Raji (cell line): ENCODE measurements around the gene PRKCZ.

ENCODE experiments used
- POLR2A ChIP-seq: IDR thresholded peaks from 2 replicates; pipeline ENCODE4 v1.6.1; 2011; ENCODE audit warnings: low read depth, low read length, control low read depth; ENCODE audit not compliant: insufficient read depth

PRKCZ gene

DNA sequence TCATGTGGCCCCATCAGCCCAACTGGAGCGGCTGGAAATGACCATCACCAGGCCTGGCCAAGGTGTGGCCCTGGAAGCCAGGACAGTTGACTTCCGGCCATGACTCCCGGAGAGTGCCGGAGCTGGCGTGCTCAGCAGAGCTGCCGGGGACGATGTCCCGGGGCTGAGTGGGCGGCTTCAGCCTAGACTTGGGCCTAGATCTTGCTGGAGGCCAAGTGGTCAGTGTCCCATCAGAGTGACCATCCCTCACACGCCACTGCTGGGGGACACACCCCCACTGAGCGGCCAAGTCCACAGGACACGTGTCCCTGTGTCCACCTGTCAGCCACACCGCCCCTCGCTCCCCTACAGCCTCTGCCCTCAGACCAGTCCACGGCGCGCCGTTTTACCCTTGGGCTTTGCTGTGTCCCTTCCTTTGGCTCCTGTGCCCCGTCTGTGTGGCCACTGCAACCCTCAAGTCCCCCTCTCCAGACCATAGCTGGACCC, 140.3 kb downstream of the PRKCZ start:
- TF ChIP-seq POLR2A, result no peak

DNA sequence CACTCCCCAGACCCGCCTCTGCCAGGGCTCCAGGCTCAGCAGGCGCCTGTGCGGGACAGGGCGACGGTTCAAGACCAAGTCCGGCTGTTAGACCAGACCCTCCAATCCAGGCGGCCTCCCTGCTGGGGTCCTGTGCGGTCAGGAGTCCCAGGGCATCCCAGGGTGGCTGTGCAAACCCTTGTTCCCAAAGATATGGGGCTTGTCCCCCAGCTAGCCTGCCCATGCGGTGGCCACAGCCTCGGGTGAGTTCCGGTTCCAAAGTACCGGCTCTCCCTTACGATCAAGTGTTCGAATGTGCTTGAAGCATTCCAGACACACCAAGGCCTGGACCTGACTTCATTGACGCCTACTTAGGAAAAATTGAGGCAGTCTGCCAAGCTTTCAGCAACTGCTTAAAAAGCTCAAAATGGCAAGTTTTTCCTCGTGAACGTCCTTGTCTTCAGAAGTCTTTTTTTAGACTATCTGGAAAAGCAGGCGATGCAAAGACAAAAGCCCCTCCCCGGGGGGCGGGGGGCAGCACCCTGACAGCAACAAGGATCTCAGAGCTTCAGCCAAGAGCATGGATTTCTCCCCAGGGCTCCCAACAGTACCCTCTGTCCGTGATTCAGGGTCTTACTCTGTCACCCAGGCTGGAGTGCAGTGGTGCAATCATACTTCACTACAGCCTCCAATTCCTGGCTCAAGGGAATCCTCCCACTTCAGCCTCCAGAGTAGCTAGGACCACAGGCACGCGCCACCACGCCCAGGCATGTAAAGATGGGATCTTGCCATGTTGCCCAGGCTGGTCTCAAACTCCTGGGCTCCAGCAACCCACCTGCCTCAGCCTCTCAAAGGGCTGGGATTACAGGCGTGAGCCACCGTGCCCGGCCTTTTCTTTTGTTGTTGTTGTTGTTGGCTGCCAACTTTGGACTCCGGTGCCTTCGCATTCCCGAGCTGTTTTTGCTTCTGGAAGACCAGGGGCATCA, 142.1 kb downstream of the PRKCZ start:
- no peak for TF ChIP-seq POLR2A

DNA sequence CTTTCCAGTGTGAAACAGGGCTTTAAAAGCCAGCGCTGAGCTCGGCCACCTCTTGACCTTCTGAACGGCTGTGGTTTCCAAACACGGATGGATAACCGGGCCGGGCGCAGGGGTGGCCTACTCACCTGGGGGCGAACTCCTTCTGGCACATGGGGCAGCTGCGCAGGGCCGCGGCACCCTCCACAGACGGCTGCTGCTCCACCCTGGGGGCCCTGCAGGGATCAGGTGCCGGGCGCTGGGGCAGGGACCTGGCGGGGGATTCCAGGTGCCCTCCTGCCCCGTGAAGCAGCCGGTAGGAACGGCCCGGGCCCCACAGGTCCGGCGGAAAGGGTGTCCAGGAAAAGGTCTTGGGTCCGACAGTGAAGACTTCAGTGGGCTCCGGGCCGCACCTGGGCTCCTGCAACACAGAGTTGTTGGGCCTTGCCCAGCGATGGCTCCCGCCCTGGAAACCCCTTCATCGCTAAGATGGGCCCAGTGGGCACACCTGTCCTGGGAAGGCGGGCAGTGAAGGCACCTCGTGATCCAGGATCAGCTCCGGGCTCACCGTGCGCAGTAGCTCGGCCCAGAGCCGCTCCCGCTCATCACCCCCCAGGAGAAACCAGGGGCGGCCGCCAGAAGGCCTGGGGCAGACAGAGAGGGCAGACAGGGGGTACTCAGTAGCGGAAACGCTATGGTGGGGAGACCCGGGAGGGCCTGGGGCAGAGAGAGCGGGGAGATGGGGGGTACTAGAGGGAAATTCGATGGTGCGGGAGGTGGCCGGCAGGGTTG, 143.5 kb downstream of the PRKCZ start:
- TF ChIP-seq POLR2A, result no peak

- TF ChIP-seq POLR2A, result peak; percentile 63
Measured at GRCh38 chr1:2194319-2194897, 144.2 kb downstream of the PRKCZ start, which contains the start of gene FAAP20. Gene FAAP20, minus strand, starts transcription at chr1:2194772. Its CDS starts 23 bp downstream, at chr1:2194749.

DNA sequence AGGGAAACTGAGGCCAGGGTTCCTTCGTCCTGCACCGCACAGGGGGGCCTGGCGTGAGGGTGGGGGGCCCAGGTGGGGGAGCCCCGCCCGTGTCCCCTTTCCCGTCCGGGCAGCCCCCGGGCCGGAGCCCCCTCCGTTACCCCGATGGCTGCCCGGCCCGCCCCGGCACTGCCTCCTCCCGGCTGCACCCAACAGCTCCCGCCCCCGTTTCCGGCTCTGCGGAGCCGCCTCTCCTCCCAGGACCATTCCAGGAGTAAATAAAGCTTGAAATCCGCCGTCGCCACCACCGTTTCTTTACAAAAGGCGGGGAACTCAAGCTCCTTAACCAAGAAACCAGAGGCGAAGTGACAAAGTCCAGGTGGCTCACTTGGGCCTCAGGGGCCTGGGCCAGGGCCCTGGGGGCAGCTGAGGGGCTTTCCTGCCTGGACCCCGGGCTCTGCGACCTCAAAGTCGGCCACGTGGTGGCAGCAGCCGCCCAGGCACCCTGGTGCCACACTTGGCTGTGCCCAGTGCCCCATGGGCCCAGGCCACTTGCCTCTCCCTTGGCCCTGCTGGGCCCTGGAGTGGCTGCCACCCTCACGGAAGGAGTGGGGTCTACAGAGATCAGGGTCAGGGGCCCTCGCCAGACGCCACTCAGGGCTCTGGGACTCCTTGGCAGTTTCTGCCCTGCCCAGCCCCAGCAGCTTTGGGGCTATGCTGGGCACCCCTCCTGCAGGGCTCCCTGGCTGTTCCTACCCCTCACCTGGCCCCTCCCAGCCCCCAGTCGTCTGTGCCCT, 144.9 kb downstream of the PRKCZ start:
- peak; percentile 32; the same call in 1 of the 2 replicates for TF ChIP-seq POLR2A

- TF ChIP-seq POLR2A, result no peak
Measured at GRCh38 chr1:2195785-2196184, 145.6 kb downstream of the PRKCZ start.

DNA sequence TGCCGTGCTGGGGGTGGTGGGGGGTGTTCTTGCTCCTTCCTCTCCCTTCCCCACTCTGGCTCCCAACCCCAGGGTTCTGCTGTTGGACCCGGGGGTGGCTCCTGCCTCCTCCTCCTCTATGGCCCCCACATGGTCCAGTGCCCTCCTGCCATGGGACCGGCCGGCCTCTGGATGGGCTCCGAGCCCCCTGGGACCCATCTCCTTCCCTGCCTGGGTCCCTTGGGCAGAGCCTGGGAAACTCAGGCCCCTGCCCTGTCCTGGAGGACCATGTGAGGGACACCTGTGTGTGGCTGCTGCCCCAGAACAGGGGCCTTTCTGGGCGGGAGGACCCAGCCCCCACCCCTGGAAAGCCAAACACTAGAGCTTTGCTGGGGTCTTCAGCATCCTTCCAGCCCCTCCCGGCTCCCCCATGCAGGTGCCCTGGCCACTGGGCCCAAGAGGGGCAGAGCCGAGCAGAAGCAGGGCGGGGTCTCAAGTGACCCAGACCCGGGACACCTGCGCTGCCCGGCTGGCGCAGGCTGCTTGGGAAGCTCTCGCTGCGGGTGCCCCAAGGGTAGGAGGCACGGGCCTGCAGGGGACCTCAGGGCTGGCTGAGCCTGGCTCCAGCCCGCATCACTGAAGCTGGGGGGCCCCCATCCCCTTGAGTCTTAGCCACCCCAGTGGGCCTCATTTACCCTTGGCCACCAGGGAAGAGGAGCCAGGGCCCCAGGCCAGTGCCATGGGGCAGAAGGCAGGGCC, 146.9 kb downstream of the PRKCZ start:
- TF ChIP-seq POLR2A, result no peak

- TF ChIP-seq POLR2A, result no peak
Measured at GRCh38 chr1:2197707-2198165, 147.5 kb downstream of the PRKCZ start.

DNA sequence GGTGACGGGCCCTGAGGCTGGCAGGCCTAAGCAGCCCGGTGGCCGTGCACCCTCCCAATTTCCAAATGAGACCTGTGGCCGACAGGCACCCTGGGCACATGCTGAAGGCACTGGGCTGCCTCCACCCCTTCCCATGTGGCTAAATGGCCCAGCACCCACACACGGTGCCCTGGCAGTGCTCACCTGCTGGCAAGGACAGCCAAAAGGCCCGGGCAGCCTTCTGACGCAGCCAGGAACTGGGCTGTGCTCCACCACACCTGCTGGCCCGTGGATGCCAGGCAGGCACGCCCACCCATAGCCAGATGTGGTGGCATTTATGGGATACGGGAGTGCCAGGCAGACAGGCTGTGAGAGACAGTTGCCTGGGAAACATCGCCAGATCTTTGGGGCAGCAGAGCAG, 148.4 kb downstream of the PRKCZ start:
- TF ChIP-seq POLR2A, result no peak

GRCh38 chr1:2199042-2199810, 149.0 kb downstream of the PRKCZ start:
- TF ChIP-seq POLR2A, result no peak

DNA sequence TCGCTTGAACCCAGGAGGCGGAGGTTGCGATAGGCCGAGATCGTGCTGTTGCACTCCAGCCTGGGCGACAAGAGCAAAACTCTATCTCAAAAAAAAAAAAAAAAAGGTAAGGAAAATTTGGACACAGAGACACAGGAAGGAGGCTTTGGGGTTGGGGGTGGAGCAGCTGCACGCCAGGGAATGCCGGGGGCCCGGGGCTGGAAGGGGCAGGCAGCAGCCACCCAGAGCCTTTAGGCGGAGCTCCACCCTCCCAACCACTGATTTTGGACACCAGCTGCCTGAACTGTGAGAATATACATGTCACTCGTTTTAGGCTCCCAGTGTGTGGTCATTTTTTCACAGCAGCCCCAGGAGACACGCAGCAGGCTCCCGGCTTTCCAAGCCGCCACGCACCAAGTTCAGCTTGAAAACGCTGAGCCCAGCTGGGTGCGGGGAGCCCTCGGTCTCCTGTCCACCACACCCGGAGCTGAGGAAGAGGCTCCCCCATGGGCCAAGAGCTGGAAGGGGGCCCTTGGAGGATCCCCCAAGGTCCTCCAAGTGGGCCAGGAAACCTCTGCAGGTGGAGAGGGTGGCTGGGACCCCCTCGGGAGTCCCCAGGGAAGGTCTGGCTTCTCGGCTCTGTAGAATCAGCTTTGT, 150.2 kb downstream of the PRKCZ start:
- TF ChIP-seq POLR2A, result no peak

- no peak for TF ChIP-seq POLR2A
Measured at GRCh38 chr1:2201062-2201461, 150.9 kb downstream of the PRKCZ start.
